Transverse colon (tissue), 4 donors: ENCODE results near the gene PLA2G10. TPM values are rescaled to one million over a fixed set of nuclear protein-coding genes. Genes with fewer than 3 reads are reported as not detected.
A peak's percentile ranks its signal among the peaks of the same experiment; 100 is the strongest.

Experiments used
- DNase-seq: peaks from one replicate; pipeline ENCODE4 v3.0.0-alpha.2; 2019
- H3K27ac ChIP-seq, 4 donors: fragments of 200-600 bp; sonication (generic); 2 replicates each; pipeline ENCODE4 v1.5.1; 2016 to 2018; ENCODE audit warnings: inconsistent platforms in 4 of 4
- H3K27me3 ChIP-seq: fragments of 200-600 bp; sonication (generic); 2 replicates; pipeline ENCODE4 v1.5.1; 2017; ENCODE audit warnings: inconsistent platforms
- H3K36me3 ChIP-seq, 4 donors: fragments of 200-600 bp; sonication (generic); 2 replicates each; pipeline ENCODE4 v1.5.1; 2017 to 2019; ENCODE audit warnings: inconsistent platforms in 4 of 4
- H3K4me1 ChIP-seq, 4 donors: fragments of 200-600 bp; sonication (generic); 2 replicates each; pipeline ENCODE4 v1.5.1; 2017 to 2020; ENCODE audit warnings: inconsistent platforms in 4 of 4
- H3K4me3 ChIP-seq, 4 donors: fragments of 200-600 bp; sonication (generic); 1 replicate in 1 of 4; 2 replicates in 3 of 4; pipeline versions ENCODE4 v1.5.1 to v1.6.1; 2017 to 2019; ENCODE audit warnings: inconsistent platforms in 4 of 4
- H3K9me3 ChIP-seq, 2 donors: fragments of 200-600 bp; sonication (generic); 2 replicates each; pipeline ENCODE4 v1.5.1; 2017 to 2019; ENCODE audit warnings: inconsistent platforms in 2 of 2
- EP300 ChIP-seq: sonication (generic); formaldehyde crosslinking; IDR thresholded peaks from one replicate; pipeline ENCODE4 v1.6.1; 2017; ENCODE audit warnings: antibody characterized with exemption, low read depth
- POLR2A ChIP-seq: fragments of 450-650 bp; IDR thresholded peaks from one replicate; pipeline ENCODE4 v1.6.1; 2016; ENCODE audit warnings: antibody characterized with exemption, mild to moderate bottlenecking, moderate library complexity
- POLR2AphosphoS5 ChIP-seq, 3 donors: sonication (generic); formaldehyde crosslinking; IDR thresholded peaks; one replicate each; pipeline ENCODE4 v1.6.1; 2016; ENCODE audit warnings: antibody characterized with exemption in 3 of 3
- WGBS, 2 donors: methylation state at CpG; one replicate each; pipeline ENCODE4 v1.1.5; 2018; ENCODE audit warnings: low coverage in 1 of 2; 5-methylcytosine and 5-hydroxymethylcytosine counted together
- in situ Hi-C, 4 donors: fragments of 200-750 bp; cut with MboI; loops; one replicate each; pipeline versions ENCODE4 v1.15.0 to v1.15.1; 2017; ENCODE audit warnings: low sequenced_read_pairs in 3 of 4, low pct_ligation_motif_present in 1 of 4, low pct_unique_long_range_greater_than_20kb in 1 of 4
- intact Hi-C: fragments of 100-400 bp; cut with DNase I; formaldehyde crosslinking; loops from one replicate; pipeline ENCODE4 v1.15.1; 2023; ENCODE audit warnings: low total_unique reads
- small RNA-seq, 4 donors: library from RNA; depleted of rRNA; stranded (forward); fragments of <200 nt; gene quantifications; one replicate each; pipeline ENCODE3, GENCODE V24; 2016
- total RNA-seq, 4 donors: library from RNA; depleted of rRNA; stranded (reverse); fragments of >200 nt; gene quantifications; one replicate each; pipeline ENCODE4 v1.1.0, GENCODE V29; 2016
- TF ChIP-seq, protein P1 (sequence below), 5 experiments: fragments of 200-600 bp in 3 of 5; fragments of 450-650 bp in 2 of 5; sonication (generic) in 3 of 5; IDR thresholded peaks; 1 replicate in 2 of 5; 2 replicates in 3 of 5; pipeline ENCODE4 v1.5.1; 2016 to 2017; ENCODE audit warnings: antibody characterized with exemption in 5 of 5, inconsistent platforms in 3 of 5, mild to moderate bottlenecking in 2 of 5, moderate library complexity in 1 of 5

PLA2G10 gene
- total RNA-seq, 4 donors from 2014 or later: 4.0 to 43.8 (median 24.0) TPM

DNA sequence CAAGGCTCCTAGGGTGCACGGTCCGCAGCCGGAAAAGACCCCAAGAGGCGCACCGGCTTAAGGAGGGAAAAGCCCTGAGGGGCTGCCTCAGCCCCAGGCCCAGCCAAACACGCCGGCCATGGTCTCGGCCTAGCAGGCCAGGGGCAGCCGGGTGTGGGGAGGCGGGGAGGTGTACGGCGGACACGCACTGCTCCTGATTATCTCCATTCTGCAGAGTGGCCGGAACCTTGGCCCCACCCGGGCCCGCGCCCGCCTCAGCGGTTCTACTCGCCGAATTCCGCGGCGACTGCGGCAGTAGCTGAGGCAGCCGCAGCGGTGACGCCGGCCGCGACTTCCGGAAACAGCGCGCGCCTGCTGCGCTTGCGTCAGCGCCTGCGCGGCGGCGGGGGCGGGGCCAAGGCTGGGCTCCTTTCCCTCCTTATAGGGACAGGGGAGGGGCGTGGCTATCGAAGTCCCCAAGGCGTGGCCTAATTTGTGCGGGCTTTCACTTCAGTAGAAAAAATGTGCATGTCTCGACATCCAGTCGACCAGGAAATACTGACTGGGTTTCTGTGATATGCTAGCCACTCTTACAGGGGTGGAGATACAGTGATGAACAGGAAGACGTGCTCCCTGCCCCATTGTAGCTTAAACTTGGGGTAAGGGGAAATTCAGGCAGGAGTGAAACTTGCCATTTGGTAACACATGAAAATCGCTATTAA is 64.0 kb downstream of the PLA2G10 start, which contains the start of gene PARN:
TSS of gene PARN (minus strand) at position 342 of the 701 bp plus-strand sequence. CDS start at position 207, 135 bp downstream.
- TF ChIP-seq POLR2AphosphoS5 (IDR thresholded peaks at IDR 0.05) (peak; percentile 97 to 99 (median 98)), EP300 (no peak), POLR2A (peak; percentile 98)
- TF ChIP-seq, protein P1, sequence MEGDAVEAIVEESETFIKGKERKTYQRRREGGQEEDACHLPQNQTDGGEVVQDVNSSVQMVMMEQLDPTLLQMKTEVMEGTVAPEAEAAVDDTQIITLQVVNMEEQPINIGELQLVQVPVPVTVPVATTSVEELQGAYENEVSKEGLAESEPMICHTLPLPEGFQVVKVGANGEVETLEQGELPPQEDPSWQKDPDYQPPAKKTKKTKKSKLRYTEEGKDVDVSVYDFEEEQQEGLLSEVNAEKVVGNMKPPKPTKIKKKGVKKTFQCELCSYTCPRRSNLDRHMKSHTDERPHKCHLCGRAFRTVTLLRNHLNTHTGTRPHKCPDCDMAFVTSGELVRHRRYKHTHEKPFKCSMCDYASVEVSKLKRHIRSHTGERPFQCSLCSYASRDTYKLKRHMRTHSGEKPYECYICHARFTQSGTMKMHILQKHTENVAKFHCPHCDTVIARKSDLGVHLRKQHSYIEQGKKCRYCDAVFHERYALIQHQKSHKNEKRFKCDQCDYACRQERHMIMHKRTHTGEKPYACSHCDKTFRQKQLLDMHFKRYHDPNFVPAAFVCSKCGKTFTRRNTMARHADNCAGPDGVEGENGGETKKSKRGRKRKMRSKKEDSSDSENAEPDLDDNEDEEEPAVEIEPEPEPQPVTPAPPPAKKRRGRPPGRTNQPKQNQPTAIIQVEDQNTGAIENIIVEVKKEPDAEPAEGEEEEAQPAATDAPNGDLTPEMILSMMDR (IDR thresholded peaks at IDR 0.05): peak in 1 of 5 experiments; percentile 18
- intact Hi-C loops: no loop called here
- DNase-seq: peak; percentile 98
- H3K9me3 ChIP-seq: no peaks in the 10 kb centered on the region
- H3K36me3 ChIP-seq: peaks cover 0 to 28% (median 10%) of the 10 kb centered on the region in 4 donors
- no peaks in the 10 kb centered on the region for H3K27me3 ChIP-seq
- 3% methylated on average over 27 of the region's 51 CpGs; no CpG with 5 or more reads in 1 of the 2 donors for WGBS, 2 donors
- H3K27ac ChIP-seq: peak within 1 kb of the TSS; percentile 84 to 97 (median 92)
- H3K4me3 ChIP-seq: peak within 1 kb of the TSS; percentile 52 to 63 (median 59)
- peaks cover 15 to 43% (median 33%) of the 10 kb centered on the region in 4 donors for H3K4me1 ChIP-seq
- in situ Hi-C loops: no loop called here

DNA sequence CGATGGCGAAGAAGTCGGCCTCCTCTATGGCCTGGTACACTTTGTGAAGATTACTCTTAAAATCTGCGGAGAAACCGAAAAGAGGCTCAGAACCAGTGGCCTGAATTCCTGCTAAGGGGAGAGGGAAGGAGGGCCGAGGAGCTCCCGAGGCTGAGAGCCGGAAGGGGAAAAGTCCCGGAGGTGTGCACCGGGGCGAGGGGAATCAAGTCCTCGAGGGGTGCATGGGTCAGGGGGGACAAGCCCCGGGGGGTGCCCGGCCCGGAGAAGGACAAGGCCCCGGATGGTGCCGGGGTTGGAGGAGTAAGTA is 64.5 kb downstream of the PLA2G10 start:
- Histone ChIP-seq H3K4me3 (peak overlapping the region; percentile 52 to 63 (median 59)), H3K27ac (peak overlapping the region; percentile 84 to 97 (median 92)), H3K4me1 (peaks cover 9 to 38% (median 27%) of the 10 kb centered on the region in 4 donors), H3K27me3 (no peaks in the 10 kb centered on the region), H3K36me3 (peaks cover 0 to 33% (median 12%) of the 10 kb centered on the region in 4 donors), H3K9me3 (no peaks in the 10 kb centered on the region)
- TF ChIP-seq POLR2AphosphoS5 (IDR thresholded peaks at IDR 0.05) (no peak), EP300 (no peak), POLR2A (no peak)
- 3% methylated on average over 17 of the region's 17 CpGs; no CpG with 5 or more reads in 1 of the 2 donors for WGBS, 2 donors
- intact Hi-C loops (no loop called here), in situ Hi-C loops (no loop called here)
- DNase-seq: no peak

DNA sequence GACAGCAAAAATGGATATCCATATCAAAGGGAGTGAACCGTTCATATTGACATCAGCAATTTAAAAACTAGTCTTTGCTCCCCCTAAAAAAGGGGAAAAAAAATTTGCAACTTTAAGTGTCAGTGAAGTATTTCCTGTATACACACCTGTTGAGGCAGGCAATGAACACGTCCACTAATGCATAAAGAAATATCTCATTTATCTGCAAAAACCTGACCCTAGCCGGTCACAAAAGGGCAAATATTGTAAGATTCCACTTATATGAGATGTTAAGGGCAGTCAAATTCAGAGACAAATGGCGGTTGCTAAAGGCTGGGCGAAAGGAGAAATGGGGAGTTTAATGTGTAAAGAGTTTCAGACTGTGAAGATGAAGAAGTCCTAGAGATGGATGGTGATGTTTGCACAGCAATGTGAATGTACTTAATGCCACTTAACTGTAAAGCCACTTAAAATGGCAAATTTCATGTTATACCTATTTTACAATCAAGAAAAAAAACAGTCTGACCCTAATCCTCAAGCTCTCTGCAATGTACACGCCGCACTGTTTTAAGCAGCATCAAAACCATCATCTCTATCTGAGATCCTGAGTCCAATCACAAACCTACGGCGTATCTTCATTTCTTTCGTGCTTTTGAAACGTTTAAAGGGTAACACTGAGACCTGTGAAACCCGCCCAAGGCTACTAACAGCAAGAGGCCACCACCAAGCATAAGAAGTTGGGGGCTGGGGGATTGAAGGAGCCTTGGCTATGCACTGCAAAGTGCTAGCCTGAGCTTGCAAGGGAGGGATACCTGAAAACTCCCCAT is 65.1 kb downstream of the PLA2G10 start:
- intact Hi-C loops (no loop called here), in situ Hi-C loops (no loop called here)
- H3K4me3 ChIP-seq: peak overlapping the region; percentile 52 to 63 (median 59)
- H3K27me3 ChIP-seq: no peaks in the 10 kb centered on the region
- DNase-seq: no peak
- no peaks in the 10 kb centered on the region for H3K9me3 ChIP-seq
- 48 to 58% methylated on average over 8 to 12 of the region's 12 CpGs for WGBS, 2 donors
- H3K36me3 ChIP-seq: peaks cover 0 to 37% (median 14%) of the 10 kb centered on the region in 4 donors
- peak overlapping the region; percentile 84 to 97 (median 92) for H3K27ac ChIP-seq
- H3K4me1 ChIP-seq: peaks cover 6 to 33% (median 22%) of the 10 kb centered on the region in 4 donors
- TF ChIP-seq POLR2A (no peak), POLR2AphosphoS5 (IDR thresholded peaks at IDR 0.05) (no peak), EP300 (no peak)
- TF ChIP-seq, protein P1 (IDR thresholded peaks at IDR 0.05): no peak

DNA sequence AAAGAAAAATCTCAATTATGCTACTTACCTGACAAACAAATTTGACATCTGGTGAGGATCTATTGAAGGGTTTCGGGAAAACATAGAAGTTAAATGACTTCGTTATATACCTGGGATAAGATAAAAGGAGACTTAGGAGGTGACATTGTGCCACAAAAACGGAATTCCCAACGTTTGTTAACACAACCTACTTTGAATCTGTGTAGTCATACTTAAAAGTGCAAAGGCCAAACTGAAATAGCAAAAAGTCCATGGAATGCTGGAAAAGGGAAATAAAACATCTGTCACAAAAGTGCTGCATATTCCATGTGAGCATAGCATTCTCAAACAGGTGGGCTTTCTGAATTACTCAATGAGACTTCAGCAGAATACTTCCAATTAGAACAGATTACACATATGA is 67.0 kb downstream of the PLA2G10 start:
- Histone ChIP-seq H3K9me3 (no peaks in the 10 kb centered on the region), H3K4me3 (no peak overlapping the region), H3K27ac (no peak overlapping the region), H3K36me3 (peaks cover 0 to 43% (median 19%) of the 10 kb centered on the region in 4 donors), H3K4me1 (peaks cover 6 to 25% (median 14%) of the 10 kb centered on the region in 4 donors), H3K27me3 (no peaks in the 10 kb centered on the region)
- no peak for TF ChIP-seq POLR2A
- TF ChIP-seq EP300: no peak
- TF ChIP-seq POLR2AphosphoS5 (IDR thresholded peaks at IDR 0.05): no peak
- TF ChIP-seq, protein P1 (IDR thresholded peaks at IDR 0.05): no peak
- intact Hi-C loops: no loop called here
- no peak for DNase-seq
- in situ Hi-C loops: no loop called here
- 87 to 94% methylated on average over 4 of the region's 4 CpGs for WGBS, 2 donors

Small RNA genes lying within 50 kb of the gene (small RNA-seq; reads per million reads assigned to genes)
- gene RNU7-125P: 0 reads per million in 4 donors

Other genes with a start within 250 kb of the PLA2G10 start
- gene PARN, start 64.0 kb downstream of the PLA2G10 start, total RNA-seq: 10 to 100 TPM; 26.9 to 57.3 (median 34.1) TPM
- 10 to 100 TPM; 42.2 to 72.7 (median 56.2) TPM for gene BFAR, start 61.4 kb downstream of the PLA2G10 start, total RNA-seq
- 1 to 10 TPM in 1 of 4 donors, under 1 TPM in 1, not detected in 2; 0.95 to 1.6 TPM for gene NPIPA3, start 9.1 kb upstream of the PLA2G10 start, total RNA-seq
- 1 to 10 TPM in 1 of 4 donors, not detected in 3; 1.6 TPM for gene NPIPA2, start 48.2 kb upstream of the PLA2G10 start, total RNA-seq
- 10 to 100 TPM; 14.5 to 56.5 (median 43.3) TPM for gene NOMO1, start 139.4 kb upstream of the PLA2G10 start, total RNA-seq
- gene NPIPA1, start 243.1 kb upstream of the PLA2G10 start, total RNA-seq: 100 to 1,000 TPM in 1 of 4 donors, 10 to 100 TPM in 3; 47.8 to 115 (median 73.7) TPM